Lung (tissue), 12 donors: Measurements from ENCODE around the gene RBM33. TPM values are rescaled to one million over a fixed set of nuclear protein-coding genes. Genes with fewer than 3 reads are reported as not detected.

ENCODE experiments used
- ATAC-seq: fragments of 200-7000 bp; cut with Tn5 transposase; one replicate; pipeline ENCODE4 v1.9.1; 2020; ENCODE audit warnings: moderate number of reproducible peaks; ENCODE audit not compliant: insufficient read depth, low FRiP score
- DNase-seq, 3 donors: peaks; one replicate each; pipeline ENCODE4 v3.0.0-alpha.2; 2013 to 2017
- H3K27ac ChIP-seq, 2 donors: one replicate each; pipeline ENCODE4 v1.5.1; 2013; ENCODE audit warnings: mild to moderate bottlenecking in 2 of 2, moderate library complexity in 2 of 2, control low read depth in 1 of 2, inconsistent platforms in 1 of 2, low read depth in 1 of 2, low read length in 1 of 2
- H3K27me3 ChIP-seq, 3 donors: one replicate each; pipeline ENCODE4 v1.5.1; 2013; ENCODE audit warnings: low read length in 2 of 3; ENCODE audit not compliant: control insufficient read depth in 3 of 3, insufficient read depth in 3 of 3
- H3K36me3 ChIP-seq, 4 donors: one replicate each; pipeline ENCODE4 v1.5.1; 2013; ENCODE audit warnings: low read length in 4 of 4, mild to moderate bottlenecking in 1 of 4, moderate library complexity in 1 of 4; ENCODE audit not compliant: control insufficient read depth in 4 of 4, insufficient read depth in 4 of 4
- H3K4me1 ChIP-seq, 5 donors: one replicate each; pipeline ENCODE4 v1.5.1; 2013; ENCODE audit warnings: low read length in 5 of 5, mild to moderate bottlenecking in 2 of 5, moderate library complexity in 1 of 5; ENCODE audit not compliant: control insufficient read depth in 5 of 5, insufficient read depth in 5 of 5
- H3K4me3 ChIP-seq: one replicate; pipeline ENCODE4 v1.5.1; 2013; ENCODE audit warnings: mild to moderate bottlenecking, control low read depth, moderate library complexity
- H3K9ac ChIP-seq, 2 donors: one replicate each; pipeline ENCODE4 v1.5.1; 2013; ENCODE audit warnings: low read length in 2 of 2, control low read depth in 1 of 2; ENCODE audit not compliant: insufficient read depth in 1 of 2
- H3K9me3 ChIP-seq, 4 donors: one replicate each; pipeline ENCODE4 v1.5.1; 2013; ENCODE audit warnings: low read length in 3 of 4, mild to moderate bottlenecking in 1 of 4, moderate library complexity in 1 of 4; ENCODE audit not compliant: control insufficient read depth in 4 of 4, insufficient read depth in 3 of 4
- WGBS, 2 donors: extraction: QIAGEN DNeasy Blood & Tissue Kit; methylation state at CpG; one replicate each; pipeline ENCODE4 v1.1.7; 2013; 5-methylcytosine and 5-hydroxymethylcytosine counted together
- polyA plus RNA-seq, 2 donors: library from polyadenylated mRNA; stranded (reverse); fragments of 200-250 nt; gene quantifications; one replicate each; pipeline ENCODE4 v1.2.1, GENCODE V29; 2013
- total RNA-seq, 2 donors: library from RNA; depleted of rRNA in 1 of 2; stranded (reverse); fragments of >200 nt in 1 of 2; gene quantifications; one replicate each; pipeline ENCODE4 v1.2.1, GENCODE V29; 2014 to 2021
- TF ChIP-seq, protein P1 (sequence below): IDR thresholded peaks from 2 replicates; pipeline ENCODE4 v1.5.1; 2012; ENCODE audit warnings: mild to moderate bottlenecking; ENCODE audit errors: control extremely low read depth, extremely low read depth
- donor health status: control.
- donor health status: control.
- donor health status: Bipolar disorder and iron deficiency.
- donor health status: healthy.
- donor health status: DM: yes; HTN: yes; CAD: no.

RBM33 gene
- total and polyA plus RNA-seq, 4 donors = 15.3 to 99.6 (median 43.2) TPM

DNA sequence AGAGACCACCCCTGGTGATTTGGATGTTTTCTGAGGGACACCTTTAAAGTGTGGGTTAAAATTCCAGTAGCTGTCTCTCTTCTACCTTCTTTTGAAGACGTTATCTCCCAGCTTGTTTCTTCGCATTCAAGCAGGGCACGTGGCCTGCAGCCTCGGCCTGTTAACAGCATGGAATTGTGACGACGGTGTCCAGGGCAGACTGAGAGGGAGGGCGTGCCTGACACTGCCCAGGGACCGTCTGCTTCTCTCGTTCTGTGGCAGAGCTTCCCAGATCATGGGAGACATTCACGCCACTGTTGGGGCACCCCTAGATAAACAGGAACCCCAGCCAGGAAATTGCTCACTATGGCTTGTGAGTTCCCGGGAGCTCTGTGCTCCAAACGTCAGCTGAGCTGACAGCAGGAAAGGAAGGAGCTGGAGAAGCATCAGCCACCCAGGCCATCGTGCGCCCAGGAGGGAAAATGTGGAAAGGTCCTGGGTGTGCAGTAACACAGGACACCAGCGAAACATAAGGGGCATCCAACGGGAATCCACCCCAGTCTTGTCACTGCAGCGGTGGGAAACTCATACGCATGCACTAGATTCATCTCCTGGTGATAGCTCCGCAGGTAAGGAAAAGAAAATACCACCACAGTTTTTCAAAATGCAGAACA, 41.1 kb upstream of the RBM33 start:
- Histone ChIP-seq H3K27me3 (peaks cover 3 to 9% (median 4%) of the 10 kb centered on the region in 3 donors), H3K9me3 (no peaks in the 10 kb centered on the region), H3K36me3 (no peaks in the 10 kb centered on the region), H3K9ac (no peak overlapping the region), H3K27ac (no peak overlapping the region), H3K4me3 (no peak overlapping the region), H3K4me1 (peaks cover 0 to 3% (median 0%) of the 10 kb centered on the region in 5 donors)
- DNase-seq (no peak), ATAC-seq (no peak)
- WGBS, 2 donors = 50 to 55% methylated on average over 19 of the region's 19 CpGs
- TF ChIP-seq, protein P1, sequence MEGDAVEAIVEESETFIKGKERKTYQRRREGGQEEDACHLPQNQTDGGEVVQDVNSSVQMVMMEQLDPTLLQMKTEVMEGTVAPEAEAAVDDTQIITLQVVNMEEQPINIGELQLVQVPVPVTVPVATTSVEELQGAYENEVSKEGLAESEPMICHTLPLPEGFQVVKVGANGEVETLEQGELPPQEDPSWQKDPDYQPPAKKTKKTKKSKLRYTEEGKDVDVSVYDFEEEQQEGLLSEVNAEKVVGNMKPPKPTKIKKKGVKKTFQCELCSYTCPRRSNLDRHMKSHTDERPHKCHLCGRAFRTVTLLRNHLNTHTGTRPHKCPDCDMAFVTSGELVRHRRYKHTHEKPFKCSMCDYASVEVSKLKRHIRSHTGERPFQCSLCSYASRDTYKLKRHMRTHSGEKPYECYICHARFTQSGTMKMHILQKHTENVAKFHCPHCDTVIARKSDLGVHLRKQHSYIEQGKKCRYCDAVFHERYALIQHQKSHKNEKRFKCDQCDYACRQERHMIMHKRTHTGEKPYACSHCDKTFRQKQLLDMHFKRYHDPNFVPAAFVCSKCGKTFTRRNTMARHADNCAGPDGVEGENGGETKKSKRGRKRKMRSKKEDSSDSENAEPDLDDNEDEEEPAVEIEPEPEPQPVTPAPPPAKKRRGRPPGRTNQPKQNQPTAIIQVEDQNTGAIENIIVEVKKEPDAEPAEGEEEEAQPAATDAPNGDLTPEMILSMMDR = no peak

DNA sequence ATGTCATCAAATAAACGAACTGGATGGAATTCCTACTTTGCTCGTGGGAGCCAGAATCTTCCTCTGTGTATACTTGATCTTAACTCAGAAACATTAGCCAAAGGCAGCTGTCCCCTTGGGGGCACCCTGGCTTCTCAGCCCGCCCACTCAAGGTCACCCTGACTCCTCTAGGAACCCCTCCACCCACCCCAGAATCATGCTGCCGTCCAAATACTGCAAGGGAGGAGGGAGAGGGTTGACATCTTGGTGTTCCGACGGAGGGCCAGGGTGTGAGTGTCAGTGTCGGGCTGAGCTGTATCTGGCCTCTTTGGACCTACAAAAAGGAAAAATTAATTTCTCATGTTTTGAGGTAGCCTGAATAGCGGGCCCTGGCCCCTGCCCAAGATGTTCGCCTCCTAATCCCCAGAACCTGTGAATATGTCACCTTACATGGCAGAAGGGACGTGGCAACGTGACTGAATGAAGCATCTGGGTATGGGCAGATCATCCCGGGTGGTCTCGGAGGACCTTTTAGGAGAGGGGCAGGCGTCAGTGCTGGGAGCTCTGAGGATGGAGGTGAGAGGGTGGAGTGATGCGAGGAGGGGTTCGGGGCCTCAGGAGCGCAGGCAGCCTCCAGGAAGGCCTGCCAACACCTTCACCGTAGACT, 40.5 kb upstream of the RBM33 start:
- Histone ChIP-seq H3K9ac (no peak overlapping the region), H3K36me3 (no peaks in the 10 kb centered on the region), H3K4me1 (peaks cover 0 to 3% (median 0%) of the 10 kb centered on the region in 5 donors), H3K4me3 (no peak overlapping the region), H3K27me3 (peaks cover 2 to 9% (median 3%) of the 10 kb centered on the region in 3 donors), H3K9me3 (no peaks in the 10 kb centered on the region), H3K27ac (no peak overlapping the region)
- WGBS, 2 donors = 86 to 87% methylated on average over 18 of the region's 18 CpGs
- no peak for ATAC-seq
- no peak for DNase-seq
- TF ChIP-seq, protein P1 = no peak

DNA sequence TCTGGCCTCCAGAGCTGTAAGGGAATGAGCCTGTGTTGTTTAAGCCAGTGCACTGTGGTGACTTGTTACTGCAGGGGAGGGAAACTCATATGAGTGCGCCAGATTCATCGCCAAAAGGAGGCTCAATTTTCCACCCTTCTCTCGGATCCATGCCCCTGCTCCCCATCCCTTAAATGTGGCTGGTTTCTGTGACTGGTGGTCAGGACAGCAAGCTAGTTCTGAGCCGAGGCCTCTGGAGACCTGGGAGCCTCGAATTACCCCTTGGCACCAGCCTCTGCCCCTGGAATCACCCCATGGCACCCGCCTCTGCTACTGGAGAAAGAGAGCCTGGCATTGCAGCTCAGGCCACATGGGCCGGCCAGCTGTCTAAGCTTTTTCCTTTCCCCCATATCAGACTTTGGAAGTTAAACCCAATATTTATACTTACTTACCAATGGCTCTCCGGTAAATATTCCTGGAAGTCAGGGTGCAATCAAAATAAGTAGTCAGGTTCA, 39.9 kb upstream of the RBM33 start:
- Histone ChIP-seq H3K27ac (no peak overlapping the region), H3K36me3 (no peaks in the 10 kb centered on the region), H3K9me3 (no peaks in the 10 kb centered on the region), H3K4me1 (peaks cover 0 to 3% (median 0%) of the 10 kb centered on the region in 5 donors), H3K27me3 (peaks cover 0 to 9% (median 3%) of the 10 kb centered on the region in 3 donors), H3K9ac (no peak overlapping the region), H3K4me3 (no peak overlapping the region)
- no peak for ATAC-seq
- TF ChIP-seq, protein P1 = no peak
- WGBS, 2 donors = 82 to 85% methylated on average over 8 of the region's 8 CpGs
- DNase-seq = no peak
